Stimulated activated CD8-positive, alpha-beta memory T cell treated with anti-CD3 and anti-CD28 coated beads, Interleukin-15, amount 100 ng/mL, for 48 hours (primary cell): ENCODE measurements around the gene GPSM3.
"Not testable (repeated sequence)": the region's sequence is repeated elsewhere in the genome, so short reads cannot be mapped to it uniquely, and the experiment has no call there.

Source experiments
- DNase-seq, 2 donors: peaks; one replicate each; pipeline ENCODE4 v3.0.0-alpha.2; 2020; ENCODE audit warnings: low read depth in 2 of 2

GPSM3 gene

DNA sequence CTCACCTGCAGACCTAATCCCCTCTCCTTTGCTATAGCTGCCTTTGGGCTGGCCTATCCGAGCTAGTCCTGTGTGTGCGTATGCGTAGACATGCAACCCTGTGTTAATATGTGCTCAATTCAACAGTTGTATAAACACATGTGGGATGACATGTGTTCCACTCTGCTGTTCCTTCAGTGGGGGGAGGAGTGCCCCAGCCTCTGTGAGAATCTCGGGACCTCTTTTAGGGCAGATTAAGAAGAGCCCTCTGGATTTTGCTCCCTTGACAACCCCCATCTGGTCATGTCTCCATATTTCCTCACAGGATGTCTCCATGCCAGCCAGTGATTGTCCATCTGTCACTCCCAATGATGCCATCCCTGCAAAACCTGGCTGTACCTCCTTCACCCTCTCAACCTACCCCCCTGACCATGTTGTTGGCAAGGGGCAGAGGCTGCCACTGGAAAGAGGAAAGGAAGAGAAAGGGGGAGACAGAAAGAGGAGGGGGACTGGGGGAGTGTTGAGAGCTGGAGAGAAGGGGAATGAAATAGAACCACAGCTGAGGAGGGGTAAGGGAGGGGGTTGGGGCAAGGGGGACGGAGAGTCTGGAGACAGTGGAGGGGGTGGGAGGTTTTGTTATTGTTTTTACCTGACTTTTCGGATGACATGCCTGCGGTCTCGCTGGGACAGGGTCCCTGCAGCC is 41.1 kb downstream of the GPSM3 start:
- no peak for DNase-seq

DNA sequence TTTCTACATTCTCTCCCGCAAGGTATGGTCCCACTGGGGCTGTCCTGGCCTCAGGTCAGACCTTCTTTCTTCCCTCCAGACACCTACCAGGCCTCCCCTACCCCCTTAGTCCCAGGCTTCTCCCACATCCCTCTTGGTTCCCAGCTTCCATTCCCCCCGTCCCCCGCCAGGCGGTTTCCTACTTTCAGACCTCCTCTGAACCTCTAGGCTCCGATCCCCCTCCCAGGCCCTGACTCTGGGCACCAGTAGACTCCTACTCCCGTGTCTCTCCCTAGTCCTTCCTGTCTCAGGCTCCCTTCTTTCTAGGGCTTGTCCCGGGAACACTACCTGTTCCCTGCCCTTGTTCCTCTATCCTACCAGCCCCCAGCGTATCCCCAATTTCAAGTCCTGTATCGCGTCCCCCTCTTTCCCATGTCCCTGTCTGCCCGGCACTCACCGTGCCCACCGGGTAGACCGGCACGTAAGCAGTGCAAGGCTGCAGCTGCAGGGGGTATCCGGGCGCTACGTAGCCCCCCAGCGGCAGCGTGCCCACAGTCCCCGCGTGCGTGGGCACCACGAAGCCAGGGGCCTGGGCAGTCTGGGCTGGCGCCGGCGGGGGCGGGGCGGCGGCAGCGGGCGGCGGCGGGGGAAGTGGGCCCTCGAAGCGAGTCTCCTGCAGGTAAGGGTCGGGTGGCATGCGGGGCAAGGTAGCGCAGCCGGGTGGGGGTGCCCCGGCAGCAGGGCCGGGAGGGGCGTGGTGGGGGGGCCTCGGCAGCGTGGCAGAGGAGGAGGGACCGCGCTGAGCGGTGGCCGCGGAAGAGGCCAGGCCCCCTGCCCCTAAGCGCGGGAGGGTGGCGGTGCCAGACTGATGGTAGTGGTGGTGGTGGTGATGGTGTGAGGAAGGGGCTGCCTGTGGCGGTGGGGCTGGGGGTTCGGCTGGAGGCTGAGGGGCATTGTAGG is 42.2 kb downstream of the GPSM3 start:
- DNase-seq: no peak

DNA sequence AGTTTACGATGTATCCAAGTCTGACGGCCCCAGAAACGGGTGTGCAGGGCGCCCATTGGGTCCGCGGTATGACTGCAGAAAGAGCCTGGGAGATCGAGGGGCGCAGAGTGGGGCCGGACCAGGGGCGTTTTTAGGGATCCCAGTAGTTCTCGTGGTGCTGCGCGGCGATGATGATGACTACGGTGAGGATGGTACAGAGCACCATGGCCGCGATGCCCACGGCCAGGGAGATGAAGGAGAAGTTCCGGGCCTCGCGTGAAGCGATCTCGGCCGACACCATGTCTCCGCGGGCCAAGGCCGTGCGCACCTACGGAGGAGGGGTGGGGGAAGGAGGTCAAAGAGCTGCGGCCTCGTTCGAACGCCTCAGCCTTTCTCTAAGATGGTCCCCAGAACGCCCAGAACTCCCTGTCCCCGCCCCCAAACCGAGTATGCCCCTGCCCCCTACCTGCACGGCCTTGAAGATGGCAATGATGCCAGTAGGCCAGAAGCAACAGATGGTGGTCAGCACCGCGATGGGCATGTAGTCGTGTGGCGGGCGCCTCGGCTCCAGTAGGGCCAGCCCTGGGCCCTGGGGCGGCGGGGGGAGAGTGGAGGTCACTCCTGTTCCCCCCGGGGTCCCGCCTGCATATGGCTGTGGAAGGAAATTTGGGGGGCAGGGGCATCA is 43.2 kb downstream of the GPSM3 start:
- DNase-seq: no peak

DNA sequence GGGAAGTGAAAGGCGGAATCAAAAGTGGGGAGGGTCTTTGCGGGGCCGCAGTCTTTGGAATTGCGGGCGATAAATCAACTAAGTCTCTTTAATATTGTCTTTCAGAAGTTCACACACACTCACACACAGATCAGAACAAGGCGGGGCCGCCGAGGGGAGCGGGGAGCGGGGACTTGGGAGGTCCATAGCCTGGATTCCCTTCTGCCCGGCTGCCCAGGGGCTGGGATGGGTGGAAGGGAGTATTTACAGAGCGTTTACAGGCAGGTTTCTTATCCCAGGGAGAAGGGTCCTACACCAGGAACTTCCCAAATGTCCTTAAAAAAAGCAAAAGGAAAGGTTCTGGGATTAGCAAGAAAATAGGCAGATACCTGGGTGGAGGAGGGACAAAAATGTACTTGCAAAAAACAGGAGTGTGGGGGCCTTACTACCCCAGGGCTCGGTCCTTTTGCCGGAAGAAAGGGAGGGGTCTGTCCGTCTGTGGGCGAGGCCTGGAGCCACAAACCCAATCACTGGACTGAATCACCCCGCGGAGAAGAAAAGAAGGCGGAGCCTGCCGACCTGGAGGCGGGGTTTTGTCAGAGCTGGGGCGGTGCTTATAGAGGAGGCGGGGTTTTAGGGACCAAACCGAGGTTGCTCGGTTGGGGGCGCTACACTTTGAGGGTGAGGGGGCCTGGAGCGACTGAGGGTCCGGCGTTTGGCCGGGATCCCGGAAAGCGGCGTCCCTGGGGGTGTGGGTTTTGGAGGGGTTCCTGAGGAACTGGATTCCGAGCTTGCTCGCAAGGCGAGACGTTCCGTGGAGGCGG is 44.0 kb downstream of the GPSM3 start:
- DNase-seq: peak; percentile 38 to 58

DNA sequence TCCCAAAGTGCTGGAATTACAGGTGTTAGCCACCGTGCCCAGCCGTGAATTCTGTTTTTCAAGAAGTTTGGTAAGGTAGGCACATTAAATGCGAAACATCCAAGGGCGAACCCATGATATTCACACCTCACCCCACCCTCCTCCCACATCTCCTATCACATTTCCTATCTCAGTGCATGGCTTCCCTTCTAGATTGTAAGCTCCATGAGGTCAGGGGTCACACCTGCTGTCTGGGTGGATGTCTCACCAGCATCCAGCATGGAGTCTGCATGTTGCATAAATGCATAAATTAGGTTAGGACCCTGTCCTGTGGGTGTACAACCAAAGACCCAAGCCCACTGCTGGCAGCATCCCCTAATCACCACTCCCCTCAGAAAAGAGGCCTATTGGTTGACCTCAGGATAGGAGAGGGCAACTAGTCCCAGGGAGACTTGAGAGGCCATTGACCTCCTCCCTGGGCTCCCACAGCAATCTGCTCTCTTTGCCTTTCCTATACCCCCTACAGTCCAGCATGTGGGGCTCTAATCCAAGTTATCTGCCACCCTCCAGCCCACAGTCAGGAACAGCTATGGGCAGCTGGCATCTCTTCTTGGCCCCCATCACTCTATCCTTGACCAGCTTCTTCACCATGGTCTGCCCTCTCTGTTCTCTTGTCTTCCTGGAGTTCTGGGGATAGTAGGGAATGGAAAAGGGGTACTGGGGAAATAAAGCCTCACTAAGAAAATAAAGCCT is 44.9 kb downstream of the GPSM3 start:
- DNase-seq: no peak

DNA sequence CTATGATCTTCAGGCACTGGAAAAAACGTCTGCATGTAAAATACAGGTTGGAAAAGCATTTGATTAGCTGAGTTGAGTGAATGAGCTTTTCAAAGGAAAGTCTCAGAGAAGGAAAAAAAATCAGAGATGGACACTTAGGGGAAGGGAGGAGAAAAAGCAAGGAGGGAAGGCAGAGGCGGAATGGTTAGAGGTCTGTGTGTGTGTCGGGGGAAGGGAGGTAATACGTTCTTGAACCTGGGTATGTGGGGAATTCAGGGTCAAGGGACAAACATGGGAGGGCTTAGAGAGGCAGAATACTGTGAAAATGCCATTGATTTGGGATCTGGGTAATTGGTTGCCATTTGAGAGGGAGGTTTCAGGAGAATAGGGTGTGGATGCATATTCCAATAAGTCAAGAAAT is 45.8 kb downstream of the GPSM3 start:
- DNase-seq: no peak

DNA sequence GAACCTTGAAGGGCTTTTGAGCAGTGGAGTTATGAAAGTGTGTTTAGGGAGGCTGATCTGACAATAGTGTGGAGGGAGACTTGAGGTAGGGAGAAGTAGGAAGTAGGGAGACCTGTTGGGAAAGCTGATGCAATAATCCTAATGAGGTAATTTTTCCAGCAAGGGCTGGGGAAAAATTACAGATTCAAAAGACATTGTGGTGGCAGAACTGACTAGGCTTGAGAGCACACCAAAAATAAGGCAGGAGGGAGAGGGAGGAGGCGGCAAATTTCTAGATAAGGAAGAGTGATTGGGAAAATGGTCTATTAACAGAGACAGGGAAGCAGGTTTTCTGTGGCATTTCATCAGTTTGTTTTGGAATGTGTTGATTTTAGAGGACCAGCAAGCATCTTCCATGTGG is 46.2 kb downstream of the GPSM3 start:
- DNase-seq: no peak

DNA sequence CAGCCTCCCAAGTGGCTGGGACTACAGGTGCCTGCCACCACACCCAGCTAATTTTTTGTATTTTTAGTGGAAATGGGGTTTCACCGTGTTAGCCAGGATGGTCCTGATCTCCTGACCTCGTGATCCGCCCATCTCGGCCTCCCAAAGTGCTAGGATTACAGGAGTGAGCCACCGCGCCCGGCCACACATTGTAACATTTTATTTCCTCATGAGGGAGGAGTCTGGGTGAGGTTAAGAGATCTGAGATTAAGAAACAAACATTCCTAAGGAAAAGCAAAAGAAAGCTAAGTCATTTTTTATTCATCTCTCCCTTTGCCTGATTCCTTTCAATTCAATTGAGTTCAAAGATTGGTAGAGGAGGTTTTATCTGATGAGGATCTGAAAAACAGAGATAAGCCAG is 48.2 kb downstream of the GPSM3 start:
- not testable (repeated sequence) for DNase-seq
